Loucy (cell line): ENCODE data around the gene FADS2.
A peak's percentile ranks its signal among the peaks of the same experiment; 100 is the strongest.

Experiments used
- H2AFZ ChIP-seq: fragments of 200-600 bp; sonication (generic); 2 replicates; pipeline ENCODE4 v1.6.0; 2016; ENCODE audit warnings: antibody characterized with exemption, mild to moderate bottlenecking, low read length, moderate library complexity
- H3F3A ChIP-seq: fragments of 200-600 bp; 2 replicates; pipeline ENCODE4 v1.6.0; 2016; ENCODE audit warnings: antibody characterized with exemption, low read depth, mild to moderate bottlenecking
- H3K27me3 ChIP-seq: fragments of 200-600 bp; sonication (generic); 2 replicates; pipeline ENCODE4 v1.6.1; 2014; ENCODE audit warnings: low read length, mild to moderate bottlenecking; ENCODE audit not compliant: insufficient read depth, poor library complexity, severe bottlenecking
- H3K36me3 ChIP-seq: fragments of 200-600 bp; sonication (generic); 2 replicates; pipeline ENCODE4 v1.6.1; 2016; ENCODE audit warnings: low read length; ENCODE audit not compliant: insufficient read depth
- H3K4me1 ChIP-seq: fragments of 200-600 bp; sonication (generic); 2 replicates; pipeline ENCODE4 v1.5.1; 2014; ENCODE audit warnings: low read length, mild to moderate bottlenecking; ENCODE audit not compliant: insufficient read depth, poor library complexity, severe bottlenecking
- H3K4me2 ChIP-seq: fragments of 200-600 bp; sonication (generic); 2 replicates; pipeline ENCODE4 v1.6.0; 2014; ENCODE audit warnings: antibody characterized with exemption, low read length, low read depth, mild to moderate bottlenecking; ENCODE audit not compliant: poor library complexity, severe bottlenecking
- H3K4me3 ChIP-seq: fragments of 200-600 bp; sonication (generic); 2 replicates; pipeline ENCODE4 v1.5.1; 2014; ENCODE audit warnings: low read length, mild to moderate bottlenecking, mixed read lengths; ENCODE audit not compliant: poor library complexity, severe bottlenecking
- H3K79me2 ChIP-seq: fragments of 200-600 bp; sonication (generic); 2 replicates; pipeline ENCODE4 v1.6.1; 2014; ENCODE audit warnings: low read length; ENCODE audit not compliant: insufficient read depth
- H3K9ac ChIP-seq: fragments of 200-600 bp; sonication (generic); 2 replicates; pipeline ENCODE4 v1.6.0; 2014; ENCODE audit warnings: mild to moderate bottlenecking, low read depth, low read length, moderate library complexity; ENCODE audit not compliant: poor library complexity, severe bottlenecking
- H3K9me2 ChIP-seq: fragments of 200-600 bp; sonication (generic); replicated peaks from 2 replicates; pipeline ENCODE4 v1.6.1; 2016; ENCODE audit warnings: low read depth, low read length, mixed read lengths
- H3K9me3 ChIP-seq: fragments of 200-600 bp; sonication (generic); 2 replicates; pipeline ENCODE4 v1.6.1; 2014; ENCODE audit warnings: mild to moderate bottlenecking, antibody characterized with exemption, low read length, low read depth; ENCODE audit not compliant: insufficient read depth
- H4K20me1 ChIP-seq: fragments of 200-600 bp; sonication (generic); 2 replicates; pipeline ENCODE4 v1.6.0; 2014; ENCODE audit warnings: antibody characterized with exemption, low read length, mild to moderate bottlenecking; ENCODE audit not compliant: insufficient read depth, poor library complexity, severe bottlenecking
- EZH2phosphoT487 ChIP-seq: fragments of 200-600 bp; IDR thresholded peaks from 2 replicates; pipeline ENCODE4 v1.6.1; 2018; ENCODE audit warnings: antibody characterized with exemption, mild to moderate bottlenecking, moderate library complexity, borderline replicate concordance
- TF ChIP-seq, protein P1 (sequence below): fragments of 200-600 bp; sonication (generic); conservative IDR thresholded peaks from 2 replicates; pipeline ENCODE4 v1.5.1; 2014; ENCODE audit warnings: mild to moderate bottlenecking, antibody characterized with exemption, low read length

The FADS2 gene

DNA sequence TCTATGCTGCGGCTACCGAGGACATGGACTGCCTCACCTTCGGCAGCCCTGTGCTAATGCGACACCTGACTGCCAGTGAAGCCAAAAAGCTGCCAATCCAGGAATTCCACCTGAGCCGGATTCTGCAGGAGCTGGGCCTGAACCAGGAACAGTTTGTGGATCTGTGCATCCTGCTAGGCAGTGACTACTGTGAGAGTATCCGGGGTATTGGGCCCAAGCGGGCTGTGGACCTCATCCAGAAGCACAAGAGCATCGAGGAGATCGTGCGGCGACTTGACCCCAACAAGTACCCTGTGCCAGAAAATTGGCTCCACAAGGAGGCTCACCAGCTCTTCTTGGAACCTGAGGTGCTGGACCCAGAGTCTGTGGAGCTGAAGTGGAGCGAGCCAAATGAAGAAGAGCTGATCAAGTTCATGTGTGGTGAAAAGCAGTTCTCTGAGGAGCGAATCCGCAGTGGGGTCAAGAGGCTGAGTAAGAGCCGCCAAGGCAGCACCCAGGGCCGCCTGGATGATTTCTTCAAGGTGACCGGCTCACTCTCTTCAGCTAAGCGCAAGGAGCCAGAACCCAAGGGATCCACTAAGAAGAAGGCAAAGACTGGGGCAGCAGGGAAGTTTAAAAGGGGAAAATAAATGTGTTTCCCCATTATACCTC lies 32.1 kb upstream of the FADS2 start:
- TF ChIP-seq, protein P1, sequence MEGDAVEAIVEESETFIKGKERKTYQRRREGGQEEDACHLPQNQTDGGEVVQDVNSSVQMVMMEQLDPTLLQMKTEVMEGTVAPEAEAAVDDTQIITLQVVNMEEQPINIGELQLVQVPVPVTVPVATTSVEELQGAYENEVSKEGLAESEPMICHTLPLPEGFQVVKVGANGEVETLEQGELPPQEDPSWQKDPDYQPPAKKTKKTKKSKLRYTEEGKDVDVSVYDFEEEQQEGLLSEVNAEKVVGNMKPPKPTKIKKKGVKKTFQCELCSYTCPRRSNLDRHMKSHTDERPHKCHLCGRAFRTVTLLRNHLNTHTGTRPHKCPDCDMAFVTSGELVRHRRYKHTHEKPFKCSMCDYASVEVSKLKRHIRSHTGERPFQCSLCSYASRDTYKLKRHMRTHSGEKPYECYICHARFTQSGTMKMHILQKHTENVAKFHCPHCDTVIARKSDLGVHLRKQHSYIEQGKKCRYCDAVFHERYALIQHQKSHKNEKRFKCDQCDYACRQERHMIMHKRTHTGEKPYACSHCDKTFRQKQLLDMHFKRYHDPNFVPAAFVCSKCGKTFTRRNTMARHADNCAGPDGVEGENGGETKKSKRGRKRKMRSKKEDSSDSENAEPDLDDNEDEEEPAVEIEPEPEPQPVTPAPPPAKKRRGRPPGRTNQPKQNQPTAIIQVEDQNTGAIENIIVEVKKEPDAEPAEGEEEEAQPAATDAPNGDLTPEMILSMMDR = no peak
- TF ChIP-seq EZH2phosphoT487 = no peak
- H3K27me3 ChIP-seq = peaks cover 5% of the 10 kb centered on the region
- H2AFZ ChIP-seq = no peak overlapping the region
- H3K4me3 ChIP-seq = no peak overlapping the region
- H3K36me3 ChIP-seq = peaks cover 25% of the 10 kb centered on the region; the same call in 1 of the 2 replicates
- peaks cover 32% of the 10 kb centered on the region for H3K4me1 ChIP-seq
- no peaks in the 10 kb centered on the region for H3K9me2 ChIP-seq
- H3K4me2 ChIP-seq = peak overlapping the region; percentile 90
- H3K9me3 ChIP-seq = no peaks in the 10 kb centered on the region
- peaks cover 79% of the 10 kb centered on the region for H3K79me2 ChIP-seq
- peak overlapping the region; percentile 58 for H3K9ac ChIP-seq
- H4K20me1 ChIP-seq = peaks cover 45% of the 10 kb centered on the region
- peaks cover 4% of the 10 kb centered on the region; the same call in 1 of the 2 replicates for H3F3A ChIP-seq

DNA sequence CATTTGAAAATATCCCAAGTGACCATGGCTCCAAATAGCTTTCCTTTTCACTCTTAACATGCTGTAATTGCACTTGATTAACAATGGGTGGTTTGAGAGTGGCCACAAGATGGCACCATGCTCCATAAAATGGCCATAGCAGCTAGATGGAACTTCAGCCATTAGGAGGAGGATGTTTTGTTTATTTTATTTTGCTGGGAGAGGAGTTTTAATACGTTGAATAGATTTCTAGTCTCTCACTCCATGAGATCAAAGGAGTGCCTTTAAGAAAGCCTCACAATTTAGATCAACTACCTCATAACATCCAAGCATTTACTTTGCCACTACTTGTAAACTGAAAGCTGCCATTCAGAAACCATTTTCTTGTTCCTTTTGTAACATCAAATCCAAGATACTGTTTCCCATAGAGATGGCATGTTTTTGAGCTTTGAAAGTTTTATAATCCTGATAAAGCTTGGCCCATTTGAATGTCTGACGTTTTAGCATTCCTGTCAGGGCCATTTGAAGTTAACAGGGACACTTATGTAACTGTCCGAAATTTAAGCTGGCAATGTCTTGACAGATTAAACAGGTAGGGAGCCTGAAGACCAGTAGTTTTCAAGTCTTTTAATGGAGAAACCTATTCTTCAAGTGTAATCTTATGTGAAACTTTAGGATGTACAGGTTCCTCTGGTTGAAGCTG lies 30.7 kb upstream of the FADS2 start:
- Histone ChIP-seq H3K9me2 (no peaks in the 10 kb centered on the region), H2AFZ (no peak overlapping the region), H3K4me1 (peaks cover 26% of the 10 kb centered on the region), H3F3A (peaks cover 4% of the 10 kb centered on the region; the same call in 1 of the 2 replicates), H3K36me3 (peaks cover 33% of the 10 kb centered on the region; the same call in 1 of the 2 replicates), H3K9me3 (no peaks in the 10 kb centered on the region), H3K4me3 (peak overlapping the region; percentile 23), H3K79me2 (peaks cover 65% of the 10 kb centered on the region), H3K9ac (peak overlapping the region; percentile 25), H3K4me2 (peak overlapping the region; percentile 90), H4K20me1 (peaks cover 39% of the 10 kb centered on the region), H3K27me3 (peaks cover 5% of the 10 kb centered on the region)
- no peak for TF ChIP-seq EZH2phosphoT487
- TF ChIP-seq, protein P1 = peak; percentile 90

DNA sequence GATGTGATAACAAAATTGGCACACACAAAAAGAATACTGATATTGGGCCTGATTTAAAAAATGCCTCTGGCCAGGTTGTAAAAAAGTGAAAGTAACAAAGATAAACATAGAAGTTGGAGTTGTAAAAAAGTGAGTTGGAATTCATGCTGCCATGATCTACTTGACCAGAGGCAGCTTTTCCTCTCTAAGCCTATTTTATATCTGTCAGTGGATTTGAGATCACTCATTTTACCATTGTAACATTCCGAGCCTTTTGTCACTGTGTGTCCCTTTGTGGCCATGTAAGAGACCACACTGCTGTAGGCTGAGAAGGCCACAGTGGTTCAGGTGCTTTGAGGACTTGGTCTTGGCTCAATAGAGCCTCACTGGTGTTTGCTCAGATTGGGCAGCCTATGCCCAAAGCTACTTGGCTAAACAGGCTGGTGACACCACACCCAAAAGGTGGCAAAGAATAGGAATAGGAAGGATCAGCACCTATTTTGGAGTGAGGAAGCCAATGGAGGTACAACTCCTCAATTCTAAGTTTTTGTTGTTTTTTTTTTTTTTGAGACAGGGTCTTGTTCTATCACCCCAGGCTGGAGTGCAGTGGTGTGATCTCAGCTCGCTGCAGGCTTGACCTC lies 28.3 kb upstream of the FADS2 start:
- Histone ChIP-seq H3K9me3 (no peaks in the 10 kb centered on the region), H3K79me2 (peaks cover 45% of the 10 kb centered on the region), H3K9ac (no peak overlapping the region), H3K36me3 (peaks cover 57% of the 10 kb centered on the region; the same call in 1 of the 2 replicates), H3K9me2 (no peaks in the 10 kb centered on the region), H3K4me2 (no peak overlapping the region), H4K20me1 (peaks cover 22% of the 10 kb centered on the region), H3F3A (peaks cover 4% of the 10 kb centered on the region; the same call in 1 of the 2 replicates), H2AFZ (no peak overlapping the region), H3K27me3 (no peaks in the 10 kb centered on the region), H3K4me3 (no peak overlapping the region), H3K4me1 (peaks cover 18% of the 10 kb centered on the region)
- TF ChIP-seq EZH2phosphoT487 = no peak
- TF ChIP-seq, protein P1 = no peak
